ENCODE data around the gene EXOC1.

EXOC1 gene

DNA sequence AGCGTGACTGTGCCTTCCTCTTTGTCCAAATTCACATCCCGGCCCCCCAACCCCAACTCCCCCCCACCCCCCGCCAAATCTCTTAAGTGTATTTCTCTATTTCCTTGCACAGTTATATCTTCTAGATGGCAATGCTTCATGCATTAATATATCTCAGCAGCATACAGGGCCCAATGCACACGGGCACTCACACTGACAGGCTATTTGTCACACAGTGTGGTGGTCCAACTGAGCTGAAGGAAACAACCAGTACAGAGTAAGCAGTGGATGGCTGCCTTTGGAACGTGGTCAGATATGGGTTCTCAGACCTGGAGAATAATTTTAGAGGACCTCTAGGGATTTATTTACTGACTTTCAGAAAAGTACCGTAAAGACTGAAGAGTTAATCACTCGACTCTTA lies 681 bp downstream of the EXOC1 start:
- peak overlapping the region; percentile 74 for H3K4me3 ChIP-seq
- TF ChIP-seq, protein P1, sequence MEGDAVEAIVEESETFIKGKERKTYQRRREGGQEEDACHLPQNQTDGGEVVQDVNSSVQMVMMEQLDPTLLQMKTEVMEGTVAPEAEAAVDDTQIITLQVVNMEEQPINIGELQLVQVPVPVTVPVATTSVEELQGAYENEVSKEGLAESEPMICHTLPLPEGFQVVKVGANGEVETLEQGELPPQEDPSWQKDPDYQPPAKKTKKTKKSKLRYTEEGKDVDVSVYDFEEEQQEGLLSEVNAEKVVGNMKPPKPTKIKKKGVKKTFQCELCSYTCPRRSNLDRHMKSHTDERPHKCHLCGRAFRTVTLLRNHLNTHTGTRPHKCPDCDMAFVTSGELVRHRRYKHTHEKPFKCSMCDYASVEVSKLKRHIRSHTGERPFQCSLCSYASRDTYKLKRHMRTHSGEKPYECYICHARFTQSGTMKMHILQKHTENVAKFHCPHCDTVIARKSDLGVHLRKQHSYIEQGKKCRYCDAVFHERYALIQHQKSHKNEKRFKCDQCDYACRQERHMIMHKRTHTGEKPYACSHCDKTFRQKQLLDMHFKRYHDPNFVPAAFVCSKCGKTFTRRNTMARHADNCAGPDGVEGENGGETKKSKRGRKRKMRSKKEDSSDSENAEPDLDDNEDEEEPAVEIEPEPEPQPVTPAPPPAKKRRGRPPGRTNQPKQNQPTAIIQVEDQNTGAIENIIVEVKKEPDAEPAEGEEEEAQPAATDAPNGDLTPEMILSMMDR (IDR thresholded peaks at IDR 0.05) = no peak
- DNase-seq (ENCODE audit: low spot score) = no peak
- H3K27ac ChIP-seq = peak overlapping the region; percentile 78 to 83

- no peak overlapping the region for H3K4me3 ChIP-seq
- TF ChIP-seq, protein P1 (IDR thresholded peaks at IDR 0.05) = no peak
Measured at GRCh38 chr4:55857586-55857985, 4.1 kb downstream of the EXOC1 start.

DNA sequence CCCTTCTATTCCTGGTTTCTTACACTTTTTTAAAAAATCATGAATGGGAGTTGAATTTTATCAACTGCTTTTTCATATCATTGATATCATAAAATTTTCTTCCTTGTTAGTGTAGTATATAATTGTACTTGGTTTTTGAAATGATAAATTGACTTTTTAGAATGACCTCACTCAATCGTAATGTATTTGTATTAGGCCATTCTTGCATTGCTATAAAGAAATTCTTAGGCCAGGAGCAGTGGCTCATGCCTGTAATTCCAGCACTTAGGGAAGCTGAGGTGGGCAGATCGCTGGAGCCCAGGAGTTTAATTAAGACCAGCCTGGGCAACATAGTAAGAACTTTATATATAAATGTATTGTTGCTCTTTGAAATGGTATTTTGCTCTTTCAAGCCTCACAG lies 6.3 kb downstream of the EXOC1 start:
- TF ChIP-seq, protein P1 (IDR thresholded peaks at IDR 0.05) = no peak
- DNase-seq (ENCODE audit: low spot score) = no peak
- Histone ChIP-seq H3K4me3 (no peak overlapping the region), H3K27ac (no peak overlapping the region)

More at GRCh38 chr4:55857586-55857985, 4.1 kb downstream of the EXOC1 start:
- DNase-seq (ENCODE audit: low spot score) = no peak
- no peak overlapping the region for H3K27ac ChIP-seq

DNA sequence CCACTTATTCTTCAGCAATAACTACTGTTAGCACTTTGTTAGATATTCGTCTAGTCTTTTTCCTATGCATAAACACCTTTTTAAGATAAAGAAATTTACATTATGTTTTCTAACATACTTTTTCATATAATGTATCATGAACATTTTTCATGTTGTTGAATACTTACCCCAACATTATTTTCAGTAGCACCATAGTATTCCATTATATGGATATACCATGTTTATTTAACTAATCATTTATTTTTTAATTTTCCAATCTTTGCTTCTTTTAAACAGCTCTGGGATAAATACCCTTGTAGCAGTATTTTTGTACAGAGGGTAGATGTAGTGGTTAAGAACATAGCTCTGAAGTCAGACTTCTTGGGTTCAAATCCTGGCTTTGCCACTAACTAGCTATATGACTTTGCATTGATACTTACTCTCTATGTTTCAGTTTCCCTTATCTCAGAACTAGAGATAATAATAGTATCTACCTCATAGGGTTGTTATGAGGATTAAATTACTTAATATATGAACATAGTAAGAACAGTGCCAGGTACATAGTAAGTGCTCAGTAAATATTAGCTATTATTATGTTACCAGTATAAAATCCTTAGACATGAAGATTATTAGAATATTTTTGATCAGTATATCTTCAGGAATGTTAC lies 11.3 kb downstream of the EXOC1 start:
- Histone ChIP-seq H3K27ac (no peak overlapping the region), H3K4me3 (no peak overlapping the region)
- TF ChIP-seq, protein P1 (IDR thresholded peaks at IDR 0.05) = no peak
- no peak for DNase-seq (ENCODE audit: low spot score)

- H3K4me3 ChIP-seq = no peak overlapping the region
- TF ChIP-seq, protein P1 (IDR thresholded peaks at IDR 0.05) = no peak
- peak overlapping the region; percentile 51 to 69 for H3K27ac ChIP-seq
- DNase-seq (ENCODE audit: low spot score) = no peak
Measured at GRCh38 chr4:55865228-55865806, 11.9 kb downstream of the EXOC1 start.

DNA sequence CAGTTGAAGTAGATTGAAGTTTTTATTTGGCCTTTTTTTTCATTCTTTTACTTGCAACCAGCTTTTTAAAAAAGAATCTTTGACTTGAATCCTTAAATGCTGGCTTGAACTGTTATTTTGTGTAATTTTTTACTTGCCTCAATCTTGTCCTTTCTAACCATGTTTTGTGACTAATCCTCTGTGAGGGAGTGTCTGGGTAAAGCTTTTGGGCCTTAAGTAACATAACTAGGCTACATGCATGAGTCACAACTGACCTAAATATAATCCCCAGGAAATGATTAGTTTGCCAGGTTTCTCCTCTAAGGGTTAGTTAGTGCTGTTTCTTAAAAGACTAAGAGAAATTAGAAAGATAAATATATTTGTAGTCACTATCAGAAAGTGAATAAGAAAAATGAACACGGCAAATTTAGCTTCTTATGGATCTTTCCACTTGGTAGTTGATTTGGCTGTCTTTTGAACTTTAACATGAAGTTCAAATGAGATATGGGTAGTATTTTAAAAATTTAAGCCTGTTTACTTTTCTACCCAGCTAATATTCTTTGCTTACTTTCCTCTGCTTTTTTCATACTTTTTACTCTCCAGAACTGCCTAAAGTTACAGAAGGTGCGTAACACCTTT lies 13.0 kb downstream of the EXOC1 start:
- H3K4me3 ChIP-seq = no peak overlapping the region
- TF ChIP-seq, protein P1 (IDR thresholded peaks at IDR 0.05) = no peak
- H3K27ac ChIP-seq = peak overlapping the region; percentile 51 to 69
- no peak for DNase-seq (ENCODE audit: low spot score)

Data from coronary artery (tissue), 2 donors.